NCI-H1436 (cell line): Measurements from ENCODE around the gene PSD.

Experiments
- DNase-seq: peaks from one replicate; lab custom pipeline; 2025; lab: John Stamatoyannopoulos, UW

The PSD gene

DNA sequence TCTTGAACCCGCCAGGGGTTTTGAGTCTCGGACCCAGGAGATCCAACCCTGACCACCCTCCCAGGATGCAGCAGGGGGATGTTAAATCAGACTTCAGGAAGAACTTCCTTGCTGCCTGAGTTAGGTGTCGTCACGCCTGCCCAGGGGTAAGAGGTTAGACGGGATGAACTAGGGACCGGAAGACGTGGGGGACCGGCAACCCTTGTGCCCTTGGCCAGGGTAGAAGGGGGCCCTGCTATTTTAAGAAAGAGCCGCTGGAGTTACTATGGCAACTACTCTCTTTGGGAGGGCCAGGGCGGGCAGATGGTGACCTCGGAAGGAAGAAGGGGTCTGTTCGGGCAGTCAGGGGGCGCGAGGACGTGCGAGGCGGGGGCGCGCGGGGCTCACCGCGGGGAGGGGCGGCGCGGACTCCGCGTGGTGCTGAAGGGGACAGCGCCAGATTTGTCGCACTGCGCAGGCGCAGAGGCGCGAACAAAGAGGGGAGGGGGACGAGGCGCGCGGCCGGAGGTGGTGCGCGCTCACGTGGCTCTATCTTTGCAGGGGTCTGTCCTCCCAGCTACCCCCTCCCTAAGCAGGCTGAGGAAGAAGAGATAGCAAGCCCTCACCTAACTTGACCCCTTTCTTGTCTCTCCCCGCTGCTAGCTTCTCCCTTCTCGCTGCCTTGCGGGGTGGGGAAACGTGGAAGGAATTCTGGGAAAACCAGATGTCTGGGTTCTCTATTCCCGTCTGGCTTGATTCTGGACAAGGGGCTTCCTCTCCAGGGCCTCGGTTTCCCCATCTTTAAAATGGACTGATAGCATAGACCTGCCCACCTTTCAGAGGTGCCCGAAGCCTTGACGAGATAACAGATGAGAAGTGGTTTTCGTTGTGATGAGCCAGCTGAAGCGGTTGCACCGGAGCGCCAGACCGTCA lies 940 bp upstream of the PSD start:
- DNase-seq: peak; percentile 84

DNA sequence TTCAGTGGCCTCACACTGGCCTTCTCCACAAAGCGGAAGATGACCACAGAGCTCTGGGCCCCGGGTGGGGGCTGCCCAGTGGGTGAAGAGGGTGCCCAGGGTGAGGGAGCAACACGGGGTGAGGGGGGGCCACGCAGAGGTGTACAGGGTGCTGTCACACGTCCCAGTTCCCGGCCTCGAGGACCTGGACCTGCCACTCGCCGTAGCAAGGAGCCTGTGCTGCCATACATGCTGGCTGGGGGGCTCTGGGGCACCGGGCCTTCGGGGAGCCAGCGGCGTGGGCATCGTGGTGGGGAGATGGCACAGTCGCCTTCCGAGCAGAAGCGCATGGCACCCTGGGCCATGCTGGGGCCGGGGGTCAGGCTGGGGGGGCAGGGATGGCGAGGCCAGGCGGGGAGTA lies 1.9 kb downstream of the PSD start:
- DNase-seq: no peak

DNA sequence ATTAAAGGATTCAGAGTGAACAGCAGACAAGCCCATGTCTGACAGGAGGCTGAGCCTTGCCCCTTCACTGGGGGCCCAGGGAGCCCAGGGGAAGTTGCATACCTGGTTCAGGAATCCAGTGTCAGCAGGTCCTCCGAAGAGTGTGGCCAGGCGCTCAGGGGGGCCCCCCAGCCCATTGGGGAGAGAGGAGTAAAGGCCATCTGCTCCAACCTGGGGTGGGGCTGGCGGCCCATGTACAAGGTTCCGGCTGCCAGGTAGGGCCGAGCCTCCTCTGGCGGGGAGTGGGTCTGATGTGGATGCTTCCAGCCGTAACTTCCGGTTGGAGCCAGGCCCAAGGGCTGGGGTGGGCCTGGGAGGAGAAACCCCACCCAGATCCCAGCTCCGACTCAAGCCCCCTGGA lies 2.3 kb downstream of the PSD start:
- no peak for DNase-seq

DNA sequence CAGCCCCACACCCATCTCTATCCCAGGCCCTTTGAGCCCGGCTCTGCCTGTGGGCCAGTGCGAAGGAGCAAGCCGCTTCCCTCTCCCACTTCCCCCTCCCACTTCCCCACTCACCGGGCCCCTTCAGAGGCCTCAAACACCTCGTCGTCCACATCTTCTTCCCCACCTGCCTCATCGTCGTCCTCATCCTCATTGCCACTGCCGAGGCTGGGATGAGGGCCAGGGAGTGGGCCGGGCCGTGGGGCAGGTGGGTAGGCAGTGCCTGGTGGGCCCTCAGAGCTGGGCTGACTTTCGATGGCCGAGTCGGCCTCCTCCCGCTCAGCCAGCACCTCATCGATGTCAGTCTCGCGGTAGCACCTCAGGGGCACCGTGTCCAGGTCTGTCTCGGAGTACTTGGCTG lies 3.8 kb downstream of the PSD start:
- DNase-seq: no peak

DNA sequence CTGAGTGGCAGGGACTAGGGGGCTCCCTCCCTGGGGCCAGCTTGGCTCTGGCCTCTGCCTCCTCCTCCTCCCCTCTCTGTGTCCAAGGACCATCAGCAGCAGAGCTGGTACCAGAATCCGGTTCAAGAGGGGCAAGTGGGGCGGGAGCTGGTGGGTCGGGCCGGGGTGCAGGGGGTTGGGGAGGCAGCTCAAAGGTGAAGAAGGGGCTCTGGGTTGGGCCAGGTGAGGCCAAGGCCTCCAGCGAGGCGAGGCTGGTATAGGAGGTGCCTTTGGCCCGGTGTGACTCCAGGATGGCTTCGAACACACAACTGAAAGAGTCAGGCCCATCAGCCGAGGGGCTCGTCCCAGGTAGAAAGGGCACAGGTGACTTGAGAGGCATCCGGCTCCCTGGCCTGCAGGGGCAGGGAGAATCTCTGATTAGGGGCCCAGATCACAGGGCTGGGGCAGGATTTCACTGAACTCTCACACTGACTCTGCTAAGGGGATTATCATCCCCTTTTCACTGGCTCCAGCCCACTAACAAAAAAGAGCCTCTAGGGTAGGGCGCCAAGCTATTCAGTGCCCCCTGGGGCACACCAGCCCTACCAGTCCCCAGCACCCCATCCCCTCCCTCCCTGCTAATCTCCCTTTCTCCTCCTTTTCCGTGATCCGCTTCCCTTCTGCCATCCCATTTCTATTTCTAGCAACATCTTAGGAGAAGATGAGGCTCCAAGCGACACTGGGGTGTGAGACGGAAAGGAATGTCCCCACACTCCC lies 4.6 kb downstream of the PSD start:
- no peak for DNase-seq

DNA sequence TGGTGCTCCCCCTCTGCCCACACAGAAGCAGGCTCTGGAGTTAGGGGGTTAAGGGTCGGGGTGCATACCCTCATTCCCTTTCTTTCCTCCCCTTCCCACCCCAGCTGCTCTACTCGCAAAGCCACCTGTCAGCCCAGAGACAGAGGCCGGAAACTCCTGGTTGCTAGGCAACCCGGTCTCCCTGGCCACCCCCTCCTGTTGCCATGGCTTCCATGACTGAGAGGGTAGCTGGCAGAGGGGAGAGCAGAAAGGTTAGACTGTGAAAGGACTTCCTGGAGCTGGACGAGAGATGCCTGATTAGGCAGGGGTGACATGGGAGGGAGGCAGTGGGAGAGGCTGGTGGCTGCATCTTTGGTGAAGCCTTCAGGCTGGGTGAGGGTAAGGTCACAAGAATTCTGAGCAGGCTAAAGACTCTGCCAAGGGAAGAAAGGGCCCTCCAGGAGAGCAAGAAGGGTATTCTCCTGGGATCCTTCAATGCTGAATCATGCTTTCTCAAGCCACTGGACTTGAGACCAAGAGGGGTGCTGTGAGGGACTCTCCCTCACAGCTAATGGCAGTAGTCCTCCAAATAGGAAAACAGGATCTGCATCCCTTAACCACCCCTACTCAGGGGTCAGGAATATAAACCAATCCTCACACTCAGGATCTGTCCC lies 5.4 kb downstream of the PSD start:
- peak; percentile 85 for DNase-seq

DNA sequence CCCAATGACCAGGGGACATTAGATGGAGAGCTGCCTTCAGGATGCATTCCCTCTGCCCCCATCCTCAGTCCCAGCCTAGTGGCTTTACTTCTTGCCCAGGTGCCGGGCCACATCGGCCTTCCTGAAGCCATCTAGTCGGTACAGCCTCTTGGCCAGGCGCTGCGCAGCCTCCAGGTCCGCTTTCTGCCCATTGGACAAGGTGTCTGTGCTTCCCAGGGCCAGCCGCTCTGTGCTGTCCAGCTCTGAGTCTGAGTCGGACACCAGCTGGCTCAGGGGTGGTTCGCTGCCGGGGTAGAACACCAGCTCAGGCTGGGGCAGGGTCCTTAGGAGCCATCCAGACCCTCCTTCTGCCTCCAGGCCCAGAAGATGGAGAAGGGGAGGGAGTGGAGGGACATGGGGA lies 6.3 kb downstream of the PSD start:
- DNase-seq: no peak

DNA sequence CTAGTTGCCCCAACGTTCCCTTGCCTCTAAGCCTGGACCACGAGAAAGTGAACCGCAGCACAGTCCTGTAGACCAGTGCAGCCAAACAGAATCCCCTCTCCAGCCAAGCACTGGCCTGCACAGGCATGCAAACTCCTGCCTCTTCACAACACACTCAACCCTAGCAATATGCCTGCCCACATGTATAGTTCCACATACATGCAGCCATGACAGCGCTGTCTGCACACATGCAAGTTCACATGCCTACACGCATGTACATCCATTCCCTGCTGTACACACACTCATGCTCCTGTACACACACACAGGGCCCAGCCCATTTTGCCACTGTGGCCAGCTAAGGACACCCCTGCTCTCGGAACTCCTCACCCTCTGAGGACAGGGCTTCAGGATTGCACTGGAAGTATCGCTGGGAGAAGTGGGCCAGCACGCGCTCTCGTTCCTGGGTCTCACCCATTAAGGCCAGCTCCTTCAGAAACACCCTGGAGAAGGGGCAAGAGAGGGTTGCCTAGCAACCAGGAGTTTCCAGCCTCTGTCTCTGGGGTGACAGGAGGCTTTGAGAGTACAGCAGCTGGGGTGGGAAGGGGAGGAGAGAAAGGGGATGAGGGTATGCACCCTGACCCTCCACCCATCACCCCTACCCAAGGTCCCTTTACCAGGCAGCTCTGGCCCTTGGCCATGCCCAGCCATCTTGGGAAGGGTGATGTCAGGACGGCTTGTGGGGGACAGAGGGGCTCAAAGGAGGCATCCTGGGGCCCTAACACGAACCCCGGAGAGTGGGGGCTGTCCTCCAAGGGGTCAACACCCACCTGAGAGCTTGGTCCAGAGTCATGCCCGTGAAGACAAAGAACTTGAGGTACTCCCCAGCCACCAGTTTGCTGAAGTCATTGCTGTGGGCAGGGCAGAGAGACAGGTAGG lies 7.0 kb downstream of the PSD start:
- no peak for DNase-seq

DNA sequence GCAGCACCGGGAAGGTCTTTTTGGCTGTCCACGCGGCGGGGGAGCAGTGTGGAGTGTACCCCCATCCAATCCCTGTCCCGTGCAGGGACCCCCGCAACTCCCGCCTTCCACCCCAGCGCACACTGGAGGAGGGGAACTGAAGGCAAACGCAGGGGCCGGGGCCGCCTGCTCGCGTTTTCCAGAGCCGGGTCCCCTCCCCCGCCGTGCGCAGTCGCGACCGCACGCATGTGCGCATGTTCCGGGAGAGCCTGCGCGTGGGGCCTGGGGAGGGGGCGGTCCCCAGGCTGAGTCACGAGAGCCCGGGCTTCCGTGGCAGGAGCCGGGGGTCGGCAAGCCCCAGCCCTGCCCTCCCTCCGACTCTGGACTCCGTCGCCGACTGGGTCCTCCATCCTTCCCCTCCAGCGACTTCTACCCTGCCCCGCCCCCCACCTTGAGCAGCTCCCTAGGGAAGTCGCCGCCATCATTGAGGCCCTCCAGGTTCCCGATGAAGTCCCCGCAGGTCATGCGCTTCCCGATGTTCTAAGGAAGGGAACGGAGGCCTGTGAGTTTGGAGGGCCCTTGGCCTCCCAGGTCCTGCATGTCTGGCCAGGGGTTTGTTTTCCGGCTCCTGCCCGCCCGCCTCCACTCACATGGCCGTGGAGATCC lies 8.0 kb downstream of the PSD start:
- DNase-seq: no peak

DNA sequence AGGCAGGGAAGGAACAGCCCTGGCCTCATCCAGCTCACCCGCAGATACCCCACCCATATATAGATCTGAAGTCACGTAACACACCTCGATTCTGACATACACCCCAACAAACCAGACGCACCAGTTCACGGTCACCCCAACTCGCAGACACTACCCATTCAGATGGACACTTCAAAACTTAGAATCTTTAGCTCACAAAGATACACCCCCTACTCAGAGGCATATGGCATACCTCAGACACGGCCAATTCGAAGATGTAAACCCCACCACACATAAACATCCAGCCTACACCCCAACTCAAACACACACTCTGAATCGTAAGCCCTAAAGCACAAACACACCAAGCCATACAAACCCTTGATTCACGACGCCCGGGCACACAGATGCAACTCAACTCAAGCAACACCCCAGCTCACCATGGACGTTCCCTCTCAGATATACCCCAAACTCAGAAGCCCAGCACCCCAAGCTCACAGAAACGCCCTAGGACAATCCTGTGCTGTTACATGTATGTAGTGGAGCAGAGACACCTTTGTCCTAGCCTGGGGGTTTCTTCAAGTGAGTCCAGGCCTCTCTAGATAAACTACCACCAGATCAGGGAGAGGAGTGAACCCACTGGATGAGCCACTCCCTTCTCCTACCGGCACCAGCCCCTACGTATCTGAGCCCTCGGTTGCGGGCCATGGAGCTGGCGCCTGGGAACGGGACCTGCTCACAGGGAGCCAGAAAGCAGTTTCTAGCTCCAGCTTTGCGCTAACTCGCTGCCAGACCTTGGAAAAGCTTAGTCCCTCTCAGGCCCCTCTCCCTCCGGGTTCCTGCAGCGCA lies 8.8 kb downstream of the PSD start:
- DNase-seq: no peak

DNA sequence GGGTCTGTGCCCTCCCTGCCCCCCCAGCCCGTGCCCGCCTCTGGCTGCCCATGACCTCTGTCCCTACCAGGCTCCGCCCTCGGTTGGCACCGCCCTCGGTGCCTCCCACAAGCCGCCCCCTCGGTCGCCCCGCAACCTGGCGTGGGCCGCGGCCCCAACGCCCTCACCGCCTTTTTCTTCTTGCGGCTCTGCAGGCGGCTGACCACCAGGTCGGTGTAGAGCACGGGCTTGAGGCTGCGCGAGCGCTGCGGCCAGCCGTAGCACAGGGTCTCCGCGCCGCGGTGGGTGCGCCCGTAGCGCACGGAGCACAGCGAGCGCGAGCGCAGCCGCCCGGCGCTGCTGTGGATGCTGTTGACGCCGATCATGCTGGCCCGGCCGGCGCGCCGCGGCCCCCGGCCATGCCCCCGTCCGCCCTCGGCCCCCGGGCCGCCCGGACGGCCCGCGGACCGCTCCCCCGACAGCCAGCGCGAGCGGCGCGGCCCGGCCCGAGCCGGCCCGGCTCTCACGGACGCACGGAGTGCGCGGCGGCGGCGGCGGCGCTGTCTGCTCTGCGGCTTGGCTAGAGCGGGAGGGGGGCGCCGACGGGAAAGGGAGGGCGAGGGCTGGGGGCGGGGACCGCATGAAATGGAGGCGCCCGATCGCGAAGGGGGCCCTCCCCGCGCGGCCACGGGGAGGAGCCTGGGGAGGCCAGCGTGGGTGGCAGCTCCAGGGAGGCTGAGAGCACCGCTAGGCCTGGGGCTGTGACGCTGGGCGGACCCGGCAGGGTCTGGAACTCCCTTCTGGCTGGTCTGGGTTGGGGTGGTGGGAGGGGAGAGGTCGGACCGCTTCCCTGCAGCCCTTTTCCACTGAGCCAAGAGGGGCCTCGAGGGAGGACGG lies 9.6 kb downstream of the PSD start:
- DNase-seq: no peak

DNA sequence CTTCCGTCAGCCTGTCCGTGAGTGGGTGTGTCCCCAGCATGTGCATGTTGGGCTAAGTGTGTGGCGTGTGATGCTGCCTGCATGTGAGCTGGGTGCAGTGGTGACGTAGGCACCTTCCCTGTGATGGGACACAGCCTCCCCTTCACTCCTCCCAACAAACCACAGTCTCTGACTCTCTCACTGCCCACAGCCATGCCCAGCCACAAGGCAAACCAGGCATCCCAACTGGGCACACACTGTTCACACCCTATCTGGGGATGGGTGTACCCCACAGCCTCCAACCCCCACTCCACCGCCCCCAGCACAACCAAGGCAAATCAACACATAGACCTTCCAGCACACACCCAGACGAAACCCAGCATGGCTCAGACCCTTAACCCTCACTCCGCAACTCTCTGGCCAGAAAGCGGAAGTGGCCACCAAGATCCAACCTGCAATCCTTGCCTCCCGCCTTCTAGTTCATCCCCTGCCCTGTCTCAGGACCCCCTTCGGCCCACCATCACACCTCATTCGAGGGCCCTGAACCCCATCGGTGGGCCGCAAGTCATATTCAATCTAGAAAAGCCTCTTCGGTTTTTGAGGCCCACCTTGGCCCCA lies 10.4 kb downstream of the PSD start:
- no peak for DNase-seq

DNA sequence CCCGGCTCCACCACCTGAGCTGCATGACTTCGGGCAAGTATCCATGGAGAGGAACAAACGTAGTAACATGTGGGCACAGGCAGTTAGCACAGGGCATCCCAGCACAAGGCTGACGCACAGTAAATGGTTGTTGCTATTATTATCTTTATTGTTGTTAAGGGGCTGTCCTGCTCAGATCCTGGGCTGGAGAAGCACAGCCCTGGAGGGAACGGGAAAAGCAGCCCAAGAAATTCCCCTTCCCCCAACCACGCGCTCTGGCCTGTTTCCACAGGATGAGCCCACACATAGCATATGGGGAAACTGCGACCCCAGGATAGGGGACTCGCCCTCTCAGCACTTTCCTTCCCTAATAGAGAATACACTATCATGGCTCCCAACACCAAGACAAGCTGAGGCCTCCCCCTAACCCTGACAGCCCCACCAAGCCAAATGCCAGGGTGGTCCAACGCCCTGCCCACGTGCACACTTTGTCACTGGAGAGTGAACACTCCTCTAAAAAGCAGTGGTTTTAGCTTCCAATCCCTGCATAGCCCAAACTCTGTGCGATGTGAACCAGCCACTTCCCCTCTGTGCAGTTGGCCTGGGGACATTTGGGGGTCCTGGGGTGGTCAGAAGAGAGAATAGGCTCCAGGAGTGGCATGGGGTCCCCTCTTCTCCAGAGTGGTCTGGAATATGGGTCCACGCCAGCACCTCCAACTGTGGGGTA lies 11.0 kb downstream of the PSD start:
- no peak for DNase-seq

DNA sequence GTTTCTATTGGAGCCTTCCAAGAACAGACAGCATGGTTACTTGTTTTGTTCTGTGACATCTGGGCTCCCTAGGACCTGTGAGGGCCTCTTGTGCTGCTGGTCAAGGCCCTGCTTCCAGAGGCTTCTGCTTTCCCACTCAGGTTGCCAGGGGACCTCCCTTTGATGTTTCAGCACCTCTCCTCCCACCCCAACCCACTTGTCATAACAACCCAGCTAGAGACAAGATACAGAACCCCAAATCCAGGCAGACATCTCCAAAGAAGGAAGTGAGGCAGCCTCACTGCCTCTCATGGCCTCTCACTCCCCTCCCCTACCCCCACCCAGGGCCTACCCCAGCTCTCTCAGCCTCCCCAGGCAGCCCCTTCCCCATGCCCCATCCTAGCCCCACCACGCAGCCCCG lies 11.8 kb downstream of the PSD start:
- no peak for DNase-seq

DNA sequence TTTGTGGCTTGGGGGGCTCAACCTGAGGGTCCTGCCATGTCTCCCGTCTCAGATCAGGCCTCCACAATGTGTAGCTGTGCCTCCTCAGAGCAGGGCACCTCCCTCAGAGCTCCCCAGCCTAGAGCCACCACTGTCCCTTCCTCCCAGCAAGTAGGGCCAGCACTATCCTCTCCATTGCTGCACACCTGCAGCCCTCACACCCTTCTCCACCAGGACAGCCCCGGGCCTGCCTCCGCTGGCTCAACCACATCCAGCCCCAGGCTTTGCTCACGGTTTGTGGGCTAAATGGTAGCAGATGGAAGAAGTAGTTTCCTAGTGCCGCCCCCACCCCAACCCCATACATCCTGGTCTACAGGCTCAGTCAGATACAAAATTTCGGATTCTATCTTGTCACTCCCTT lies 13.0 kb downstream of the PSD start:
- DNase-seq: no peak

DNA sequence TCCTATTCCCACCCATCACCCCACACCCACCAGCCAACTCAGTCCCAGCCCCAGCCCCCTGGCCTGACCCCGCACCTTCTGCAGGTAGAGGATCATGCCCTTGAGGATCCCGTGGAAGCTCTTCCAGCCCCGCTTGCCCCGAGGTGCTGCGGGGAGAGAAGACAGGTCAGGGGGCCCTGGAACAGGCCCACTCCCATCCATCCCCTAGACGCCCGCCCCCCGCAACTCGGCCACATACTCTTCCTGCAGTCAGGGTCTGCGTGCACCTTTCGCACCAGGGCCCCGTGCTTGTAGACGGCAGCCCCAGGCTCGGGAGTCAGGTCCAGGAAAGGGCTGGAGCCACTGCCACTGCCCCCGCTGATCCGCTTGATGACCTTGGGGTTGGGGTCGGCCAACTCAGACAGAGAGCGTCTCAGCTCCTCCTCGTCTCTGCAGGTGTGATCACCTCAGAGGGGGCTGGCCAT lies 13.4 kb downstream of the PSD start:
- DNase-seq: no peak

DNA sequence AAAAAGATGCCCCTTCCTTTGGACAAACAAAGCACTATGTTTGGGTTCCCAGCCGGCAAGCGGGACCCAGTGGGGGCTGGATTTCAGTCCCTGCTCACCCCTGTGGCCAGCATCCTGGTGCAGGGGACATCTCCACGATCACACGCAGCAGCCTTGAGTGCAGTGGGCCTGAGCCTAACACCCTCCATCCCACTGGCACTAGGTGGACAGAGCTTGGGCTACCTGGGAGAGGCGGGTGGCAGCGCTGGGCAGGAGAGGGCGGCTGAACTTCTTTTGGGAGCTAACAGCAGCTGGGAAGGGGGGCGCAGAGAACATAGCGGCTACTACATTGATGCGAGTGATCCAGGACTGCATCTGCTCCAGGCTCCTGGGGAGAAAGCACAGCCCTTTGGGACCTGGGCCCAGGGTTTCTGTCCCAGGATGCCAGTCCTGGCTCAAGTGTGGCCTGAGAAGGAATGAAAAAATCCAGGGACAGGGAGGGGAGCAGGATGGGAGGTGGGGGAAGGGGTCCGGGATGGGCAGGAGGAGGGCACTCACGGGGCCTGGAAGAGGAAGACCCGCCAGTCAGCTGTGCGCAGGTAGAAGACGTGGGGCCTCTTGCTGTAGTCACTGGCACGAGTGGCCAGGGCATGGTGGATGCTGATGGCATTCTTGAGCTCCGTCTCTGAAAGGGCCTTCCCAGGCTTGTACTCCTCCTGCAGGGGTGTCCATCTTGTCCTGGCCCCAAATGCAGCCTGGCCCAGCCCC lies 14.1 kb downstream of the PSD start:
- DNase-seq: no peak

DNA sequence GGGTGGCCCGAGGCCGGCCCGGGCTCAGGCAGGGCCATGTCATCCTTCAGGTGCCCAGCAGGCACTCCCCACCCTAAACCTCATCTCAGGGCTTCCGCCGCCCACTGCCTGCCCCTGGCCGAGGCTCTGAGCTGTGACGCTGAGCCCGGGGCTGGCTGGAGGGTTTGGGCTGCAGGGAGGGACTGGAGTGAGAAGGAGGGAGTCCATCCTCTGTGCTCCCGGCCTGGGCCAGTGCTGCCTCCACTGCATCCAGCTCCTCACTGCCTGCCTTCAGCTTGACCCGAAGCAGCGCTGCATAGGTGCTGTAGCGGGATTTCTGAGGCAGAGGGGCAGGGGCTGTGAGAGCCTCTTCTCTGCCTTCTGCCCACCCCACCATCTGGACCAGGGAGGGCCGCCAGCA lies 15.5 kb downstream of the PSD start:
- DNase-seq: no peak
